NT2/D1 (cell line): ENCODE measurements around the gene FAM193A.

ENCODE experiments used
- SUZ12 ChIP-seq: IDR thresholded peaks from 2 replicates; pipeline ENCODE4 v1.6.1; 2011; ENCODE audit not compliant: insufficient read length, insufficient read depth; ENCODE audit errors: extremely low read depth
- YY1 ChIP-seq: IDR thresholded peaks from 2 replicates; pipeline ENCODE4 v1.6.1; 2011; ENCODE audit not compliant: insufficient read length, insufficient read depth
- ZNF274 ChIP-seq: IDR thresholded peaks from 2 replicates; pipeline ENCODE4 v1.6.1; 2011; ENCODE audit warnings: mild to moderate bottlenecking, low read depth, low read length

GRCh38 chr4:2712261-2712842 is 175.9 kb downstream of the FAM193A start:
- TF ChIP-seq YY1 (no peak), ZNF274 (no peak), SUZ12 (no peak)
